Raji (cell line): Measurements from ENCODE around the gene ZNF418.

Source experiments
- POLR2A ChIP-seq: IDR thresholded peaks from 2 replicates; pipeline ENCODE4 v1.6.1; 2011; ENCODE audit warnings: low read depth, low read length, control low read depth; ENCODE audit not compliant: insufficient read depth

ZNF418 gene

DNA sequence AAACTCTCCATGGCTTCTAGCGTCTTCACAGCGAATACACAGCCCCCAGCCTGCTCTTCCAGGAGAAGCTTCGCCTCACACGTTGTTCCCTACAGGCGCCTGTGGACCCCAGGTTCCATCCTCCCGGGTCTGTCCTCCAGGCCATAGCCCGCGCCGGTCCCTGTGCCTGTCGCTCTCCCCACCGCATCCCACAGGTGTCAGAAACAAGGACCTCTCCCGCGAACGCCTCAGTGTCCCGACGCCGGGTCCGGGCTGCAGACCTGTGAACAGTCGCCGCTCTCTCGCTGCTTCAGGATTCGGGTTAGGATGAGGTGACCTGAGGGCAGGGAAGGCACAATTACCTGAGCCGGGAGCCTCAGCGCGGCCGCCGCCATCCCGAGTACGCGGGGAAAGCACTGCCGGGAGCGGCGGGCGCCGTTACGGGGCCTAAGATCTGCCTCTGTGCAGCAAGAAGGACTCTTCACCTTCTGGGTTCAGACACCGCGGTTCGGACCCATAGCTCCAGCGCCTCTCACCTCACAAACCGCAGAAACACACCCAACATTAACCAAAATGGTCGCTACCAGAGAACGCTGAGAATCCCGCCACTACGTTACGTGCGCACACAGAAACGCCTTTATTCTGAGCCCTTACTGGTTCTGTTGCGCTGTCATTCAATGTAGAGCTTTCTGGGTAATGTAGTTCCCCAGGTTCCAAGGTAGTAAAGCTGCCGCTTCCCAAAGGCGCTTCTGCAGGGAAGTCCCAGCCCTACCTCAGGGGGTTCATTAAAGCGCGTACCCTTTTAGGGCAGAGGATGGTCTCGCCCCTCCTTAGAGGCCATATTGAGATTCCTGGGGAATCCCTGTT lies at the start of gene ZNF418:
TSS of gene ZNF418 (minus strand) at position 583 of the 846 bp plus-strand sequence. CDS start 1,580 bp downstream, outside the sequence.
- TF ChIP-seq POLR2A, result no peak

DNA sequence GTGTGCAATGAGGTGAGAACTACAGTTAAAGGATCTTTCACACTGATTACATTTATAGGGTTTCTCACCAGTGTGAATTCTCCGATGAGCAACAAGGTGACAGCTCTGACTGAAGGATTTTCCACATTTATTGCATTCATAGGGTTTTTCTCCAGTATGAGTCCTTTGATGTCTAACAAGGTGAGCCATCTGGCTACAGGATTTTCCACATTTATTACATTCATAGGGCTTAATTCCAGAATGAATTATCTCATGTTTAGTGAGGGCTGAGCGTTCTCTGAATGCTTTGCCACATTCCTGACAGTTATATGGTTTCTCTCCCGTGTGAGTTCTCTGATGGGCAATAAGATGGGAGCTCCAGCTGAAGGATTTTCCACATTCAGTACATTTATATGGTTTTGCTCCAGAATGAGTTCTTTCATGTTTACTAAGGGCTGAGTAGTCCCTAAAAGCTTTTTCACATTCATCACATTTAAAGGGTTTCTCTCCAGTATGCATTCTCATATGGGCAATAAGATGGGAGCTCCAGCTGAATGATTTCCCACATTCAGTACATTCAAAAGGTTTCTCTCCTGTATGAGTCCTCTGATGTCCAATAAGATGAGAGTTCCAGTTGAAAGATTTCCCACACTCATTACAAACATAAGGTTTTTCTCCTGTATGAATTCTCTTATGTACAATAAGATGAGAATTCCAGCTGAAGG lies 43.5 kb upstream of the ZNF418 start:
- TF ChIP-seq POLR2A, result no peak

DNA sequence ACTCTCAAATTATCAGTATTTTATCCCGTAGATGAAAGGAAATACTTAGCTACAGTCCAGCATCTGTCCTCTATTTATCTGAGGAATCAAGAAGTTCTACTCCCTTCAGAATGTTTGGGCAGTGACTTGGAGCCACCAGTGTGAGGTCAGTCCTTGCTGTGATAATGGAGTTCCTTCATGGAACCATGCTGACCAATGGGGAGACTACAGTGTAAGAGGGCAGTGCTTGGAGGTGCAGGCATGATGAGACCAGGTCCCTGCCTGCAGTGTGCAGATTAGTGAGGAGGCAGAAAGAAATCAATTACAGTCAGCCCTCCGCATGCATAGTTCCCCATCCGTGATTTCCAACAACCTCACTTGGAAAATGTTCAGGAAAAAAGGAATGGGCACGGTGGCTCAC lies 39.2 kb upstream of the ZNF418 start, which contains the start of gene C19orf18:
TSS of gene C19orf18 (minus strand) at position 101 of the 400 bp plus-strand sequence. CDS start 102 bp downstream, outside the sequence.
- TF ChIP-seq POLR2A, result no peak

DNA sequence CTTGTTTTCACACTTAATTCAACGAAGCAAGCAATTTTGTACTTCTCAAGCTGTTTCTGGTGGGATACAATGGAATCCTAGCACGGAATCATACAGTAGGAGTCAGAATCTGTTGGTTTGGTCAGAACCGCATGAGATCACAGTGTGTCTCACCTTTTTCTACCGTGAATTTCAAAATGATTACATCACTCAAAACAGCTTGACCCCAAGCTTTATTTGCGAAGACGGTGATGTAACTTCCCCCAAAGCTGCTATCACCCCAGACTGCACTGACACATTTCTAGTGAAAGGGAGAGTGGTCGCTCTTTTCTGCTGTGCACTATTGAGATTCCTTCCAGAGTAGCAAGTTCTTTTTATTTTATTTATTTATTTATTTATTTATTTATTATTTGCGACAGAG lies 29.6 kb upstream of the ZNF418 start:
- TF ChIP-seq POLR2A, result no peak

DNA sequence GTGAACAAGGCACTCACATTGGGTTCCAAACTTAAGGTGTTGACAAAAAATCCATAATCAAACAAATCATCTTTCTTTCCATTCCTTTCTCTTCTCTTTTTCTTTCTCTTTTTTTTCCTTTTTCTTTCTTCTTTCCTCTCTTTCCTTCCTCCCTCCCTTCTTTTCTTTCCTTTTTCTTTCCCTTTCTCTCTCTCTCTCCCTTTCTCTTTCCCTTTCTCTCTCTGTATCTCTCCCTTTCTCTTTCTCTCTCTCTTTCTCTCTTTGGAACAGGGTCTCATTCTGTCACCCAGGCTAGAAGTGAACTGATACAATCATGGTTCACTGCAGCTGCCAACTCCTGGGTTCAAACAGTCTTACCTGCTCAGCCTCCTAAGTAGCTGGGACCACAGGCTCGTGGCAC lies 26.6 kb upstream of the ZNF418 start:
- no peak for TF ChIP-seq POLR2A

DNA sequence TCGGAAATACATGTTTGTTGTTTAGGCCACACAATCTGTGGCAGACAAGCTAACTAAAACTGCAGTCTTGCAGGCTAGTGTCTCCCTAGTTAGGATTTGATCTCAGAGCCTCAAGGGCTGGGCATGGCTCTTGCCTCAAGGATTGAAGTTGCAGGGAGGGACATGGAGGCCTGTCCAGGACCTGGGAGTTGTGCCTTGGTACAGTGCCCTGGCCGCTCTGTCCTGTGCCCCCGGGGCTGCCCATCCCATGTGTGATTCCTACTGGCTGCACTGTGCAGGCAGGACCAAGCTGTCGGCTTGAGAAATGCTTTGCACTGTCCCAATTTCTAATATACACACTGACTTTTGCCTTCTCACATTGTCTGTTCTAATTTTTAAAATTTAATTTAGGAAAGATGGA lies 19.8 kb upstream of the ZNF418 start:
- no peak for TF ChIP-seq POLR2A

DNA sequence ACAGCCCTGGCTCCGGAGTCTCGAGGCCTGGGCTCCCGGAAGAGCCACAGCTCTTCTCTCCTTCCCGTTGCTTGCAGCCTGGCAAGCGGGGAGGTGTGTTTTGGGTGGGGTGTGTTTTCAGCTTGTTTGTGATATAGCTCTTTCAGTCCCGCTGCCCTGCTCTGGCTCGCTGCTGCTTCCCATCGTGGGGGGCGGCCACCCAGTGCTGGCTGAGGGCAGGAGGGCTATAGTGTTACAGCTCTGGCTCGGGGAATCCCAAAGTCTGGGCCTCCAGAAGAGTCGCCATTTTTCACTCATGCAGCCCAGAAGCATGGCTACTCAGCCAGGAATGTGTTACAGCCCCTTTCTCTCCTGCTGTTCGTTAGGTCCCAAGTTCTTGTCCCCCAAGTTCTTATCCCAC lies 14.5 kb upstream of the ZNF418 start:
- no peak for TF ChIP-seq POLR2A

DNA sequence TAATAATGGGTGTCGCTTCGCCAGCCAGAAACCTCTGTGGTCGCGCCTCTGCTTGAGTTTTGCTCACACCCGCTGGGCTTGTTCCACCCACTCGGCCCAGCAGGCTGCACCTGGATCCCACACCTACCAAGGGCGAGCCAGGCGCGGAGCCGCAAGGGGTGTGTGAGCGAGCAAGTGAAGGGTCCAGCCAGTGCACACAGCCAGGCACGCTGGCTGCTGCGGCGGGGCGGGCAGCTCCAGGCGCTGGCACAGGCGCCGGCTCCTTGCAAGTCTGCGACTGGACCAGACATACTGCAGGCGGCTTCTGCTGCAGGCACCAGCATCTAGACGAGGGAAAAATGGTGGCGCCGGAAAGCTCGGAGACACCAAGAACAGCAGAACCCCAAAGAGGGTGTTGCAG lies 14.1 kb upstream of the ZNF418 start:
- TF ChIP-seq POLR2A, result no peak

DNA sequence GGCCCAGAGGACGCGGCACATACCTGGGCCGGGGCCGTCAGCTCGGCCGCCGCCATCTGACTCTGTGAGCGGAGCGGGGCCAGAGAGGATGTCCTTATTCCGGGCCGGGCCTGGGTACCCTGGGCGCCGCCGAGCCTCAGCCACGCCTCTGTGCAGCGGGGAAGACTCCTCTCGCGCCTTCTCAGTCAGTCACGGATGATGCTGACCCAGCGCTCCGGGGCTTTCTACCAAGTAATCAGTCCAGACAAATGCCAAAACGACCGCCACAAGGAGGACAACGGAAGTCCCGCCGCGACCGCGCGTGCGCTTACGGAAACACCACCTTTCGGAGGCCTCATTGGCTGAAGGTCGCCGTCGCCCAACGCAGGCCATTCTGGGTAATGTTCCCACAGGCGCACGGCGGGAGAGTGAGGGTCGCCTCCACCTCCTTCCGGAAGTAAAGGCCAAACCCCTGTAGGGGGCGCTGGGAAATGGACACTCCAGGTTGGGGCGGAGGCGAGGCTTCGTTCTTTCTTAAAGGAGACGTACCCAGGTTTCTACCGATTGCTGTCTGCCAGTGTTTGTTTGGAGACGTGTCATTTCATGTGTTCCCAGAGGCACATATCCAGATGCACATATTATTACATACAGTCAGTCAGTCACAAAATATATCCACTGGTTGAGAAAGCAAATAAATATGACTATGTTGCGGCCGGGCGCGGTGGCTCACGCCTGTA lies 12.4 kb upstream of the ZNF418 start, which contains the start of gene ZNF256:
TSS of gene ZNF256 (minus strand) at position 288 of the 716 bp plus-strand sequence. CDS start at position 56, 232 bp downstream.
- no peak for TF ChIP-seq POLR2A

DNA sequence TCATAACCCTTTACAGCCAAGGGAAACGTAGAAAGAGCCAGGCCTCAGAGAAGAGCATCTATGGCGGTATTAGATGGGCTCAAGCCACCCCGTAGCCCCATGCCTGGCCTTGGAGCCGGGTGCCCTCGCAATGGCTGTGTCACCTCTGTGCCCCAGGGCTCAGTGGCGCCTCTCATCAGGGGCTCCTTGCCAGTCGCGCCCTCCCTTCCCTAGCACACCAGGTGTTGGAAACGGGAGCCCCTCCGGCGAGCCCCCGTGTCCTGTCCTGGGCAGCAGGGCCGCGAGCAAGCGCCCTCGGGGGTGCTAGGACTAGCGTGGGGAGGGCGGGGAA lies 11.9 kb upstream of the ZNF418 start:
- TF ChIP-seq POLR2A, result no peak

DNA sequence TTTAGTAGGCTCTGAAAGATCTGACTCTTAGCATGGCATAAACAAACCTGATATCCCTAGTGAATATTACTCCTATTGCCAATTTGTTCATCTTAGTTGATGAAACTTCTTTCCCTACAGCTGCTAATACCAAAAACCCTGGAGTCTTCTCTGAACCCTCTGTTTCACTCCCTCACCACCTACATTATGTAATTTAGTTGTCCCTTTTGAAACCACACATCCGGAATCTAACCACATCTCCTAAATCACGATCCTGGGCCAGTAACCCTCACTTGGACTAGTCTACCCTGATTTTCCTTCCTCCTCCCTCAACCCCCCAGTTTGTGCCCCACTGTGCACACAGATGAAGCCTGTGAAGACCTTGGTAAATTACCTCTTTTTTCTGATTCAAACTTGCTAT lies 11.1 kb upstream of the ZNF418 start:
- no peak for TF ChIP-seq POLR2A

DNA sequence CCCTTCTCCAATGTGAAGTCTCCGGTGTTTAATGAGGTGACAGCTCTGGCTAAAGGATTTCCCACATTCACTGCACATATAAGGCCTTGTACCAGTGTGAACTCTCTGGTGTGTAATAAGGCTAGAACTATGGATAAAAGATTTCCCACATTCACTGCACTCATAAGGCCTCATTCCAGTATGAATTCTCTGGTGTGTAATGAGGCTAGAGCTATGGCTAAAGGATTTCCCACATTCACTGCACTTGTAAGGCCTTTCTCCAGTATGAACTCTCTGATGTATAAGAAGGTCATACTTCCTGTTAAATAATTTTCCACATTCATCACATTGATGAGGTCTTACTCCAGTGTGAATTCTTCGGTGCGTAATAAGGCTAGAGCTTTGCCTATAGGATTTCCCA lies 6.4 kb upstream of the ZNF418 start:
- TF ChIP-seq POLR2A, result no peak

DNA sequence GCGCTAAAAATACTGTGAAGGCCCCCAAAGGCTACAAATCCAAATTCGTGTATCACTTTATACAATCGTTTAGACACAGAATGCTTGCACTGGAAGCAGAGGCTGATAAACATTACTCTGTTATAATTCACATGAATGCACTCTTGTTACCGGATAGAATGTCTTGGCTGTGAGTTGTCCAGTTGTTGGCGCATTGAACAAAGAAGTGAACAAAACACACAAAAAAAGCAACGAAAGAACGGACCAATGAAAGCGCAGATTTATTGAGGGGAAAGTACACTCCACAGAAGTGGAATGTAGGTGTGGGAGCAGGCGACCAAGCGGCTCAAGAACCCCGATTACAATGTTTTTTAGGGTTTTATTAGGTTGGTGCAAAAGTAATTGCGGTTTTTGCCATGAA lies 529 bp upstream of the ZNF418 start:
- TF ChIP-seq POLR2A, result no peak

DNA sequence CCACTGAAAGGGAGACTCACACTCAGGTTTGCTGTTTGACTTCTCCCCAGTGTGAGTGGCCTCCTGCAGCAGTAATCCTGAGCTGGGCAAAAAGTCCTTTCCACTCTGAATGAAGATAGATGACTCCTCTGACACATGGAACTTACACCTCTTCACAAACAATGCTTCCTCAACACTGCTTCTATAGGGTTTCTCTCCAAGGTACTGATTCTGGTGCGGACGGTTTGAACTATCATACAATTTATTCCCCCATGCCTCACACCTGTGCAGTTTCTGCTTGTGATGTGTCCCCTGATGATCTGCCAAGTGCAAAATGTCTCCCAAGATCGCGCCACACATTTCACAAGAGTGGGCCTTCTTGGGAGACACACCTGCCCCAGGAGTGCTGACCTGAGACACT lies 7.6 kb downstream of the ZNF418 start:
- TF ChIP-seq POLR2A, result no peak

DNA sequence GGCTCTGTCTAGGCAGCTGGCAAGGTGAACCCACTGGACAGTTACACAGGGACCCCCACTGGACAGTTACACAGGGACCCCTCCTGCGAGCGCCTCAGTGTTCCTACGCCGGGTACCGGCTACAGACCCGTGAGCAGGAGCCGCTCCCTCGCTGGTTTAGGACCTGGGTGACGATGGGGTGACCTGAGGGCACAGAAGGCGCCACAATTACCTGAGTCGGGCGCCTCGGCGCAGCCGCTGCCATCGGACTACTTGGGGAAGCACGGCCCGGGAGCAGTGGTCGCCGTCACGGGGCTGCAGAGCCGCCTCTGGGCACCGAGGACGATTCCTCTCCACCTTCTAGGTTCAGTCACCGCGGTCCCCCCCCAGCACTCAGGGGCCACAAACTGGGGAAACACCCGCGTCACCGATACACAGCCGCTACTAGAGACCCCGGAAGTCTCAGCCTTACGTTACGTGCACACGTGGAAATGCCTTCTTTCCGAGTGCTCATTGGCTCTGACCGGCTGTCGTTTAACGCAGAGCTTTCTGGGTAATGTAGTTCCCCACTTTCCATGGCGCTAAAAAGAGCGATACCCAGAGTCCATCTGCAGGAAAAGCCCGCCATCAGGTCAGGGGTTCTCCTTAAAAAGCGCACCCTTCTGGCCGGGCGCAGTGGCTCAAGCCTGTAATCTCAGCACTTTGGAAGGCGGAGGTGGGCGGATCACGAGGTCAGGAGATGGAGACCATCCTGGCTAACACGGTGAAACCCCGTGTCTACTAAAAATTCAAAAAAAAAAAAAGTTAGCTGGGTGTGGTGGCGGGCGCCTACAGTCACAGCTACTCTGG lies 18.8 kb downstream of the ZNF418 start, which contains the start of gene ZNF417:
TSS of gene ZNF417 (minus strand) at position 425 of the 828 bp plus-strand sequence. CDS start at position 244, 181 bp downstream.
- peak; percentile 63 for TF ChIP-seq POLR2A
